H1 (cell line): ENCODE results near the gene TBCD. TPM values are rescaled to one million over a fixed set of nuclear protein-coding genes. Genes with fewer than 3 reads are reported as not detected.

Experiments used
- BACH1 ChIP-seq: IDR thresholded peaks from 2 replicates; pipeline ENCODE4 v1.6.1; 2012; ENCODE audit warnings: low read length, improper control_type of control experiment
- CEBPB ChIP-seq: IDR thresholded peaks from 2 replicates; pipeline ENCODE4 v1.6.1; 2012; ENCODE audit warnings: low read depth, low read length
- CTBP2 ChIP-seq: IDR thresholded peaks from 2 replicates; pipeline ENCODE4 v1.7.0; 2011; ENCODE audit warnings: borderline replicate concordance, mild to moderate bottlenecking, moderate library complexity, mixed read lengths, low read length; ENCODE audit not compliant: insufficient read depth, insufficient read length
- POLR2A ChIP-seq, 2 experiments: IDR thresholded peaks; 1 replicate in 1 of 2; 2 replicates in 1 of 2; pipeline ENCODE4 v1.6.1; 2011; ENCODE audit warnings: low read depth in 2 of 2, low read length in 2 of 2, mild to moderate bottlenecking in 2 of 2; ENCODE audit errors: control extremely low read depth in 1 of 2
- RXRA ChIP-seq: IDR thresholded peaks from 2 replicates; pipeline ENCODE4 v1.6.1; 2011; ENCODE audit warnings: low read depth, mild to moderate bottlenecking, low read length, moderate library complexity; ENCODE audit not compliant: insufficient read depth
- SP1 ChIP-seq: IDR thresholded peaks from 2 replicates; pipeline ENCODE4 v1.6.1; 2011; ENCODE audit warnings: low read depth, low read length
- SRF ChIP-seq: IDR thresholded peaks from 2 replicates; pipeline ENCODE4 v1.6.1; 2011; ENCODE audit warnings: mild to moderate bottlenecking, low read depth, low read length, moderate library complexity
- polyA plus RNA-seq, 7 experiments: library from polyadenylated mRNA; depleted of rRNA in 3 of 7; stranded (reverse) in 5 of 7; unstranded in 2 of 7; fragments of >200 nt in 5 of 7; fragments of 200-250 nt in 2 of 7; gene quantifications; 1 replicate in 5 of 7; 2 replicates in 1 of 7; 4 replicates in 1 of 7; pipeline versions ENCODE4 v1.2.1 to v1.2.3, GENCODE V29; 2011 to 2013; ENCODE audit warnings: missing spikeins in 2 of 7, mixed read lengths in 2 of 7
- total RNA-seq: library from RNA; stranded (reverse); fragmentation: NEBNext Ultra II Directional; extraction: Animal tissue kit (Norgen Biotek cat#: 25700); gene quantifications from 2 replicates; pipeline ENCODE4 v1.2.1, GENCODE V29; 2021
- TF ChIP-seq, protein P1 (sequence below): fragments of 300-600 bp; sonication (generic); IDR thresholded peaks from 2 replicates; pipeline ENCODE4 v1.7.1; 2012; ENCODE audit warnings: low read length, moderate library complexity, mild to moderate bottlenecking, inconsistent platforms; ENCODE audit not compliant: insufficient replicate concordance

Gene TBCD
- total and polyA plus RNA-seq, 2 of the 8 experiments (the other 6 are each of a cell fraction or from before 2014, with no cell fraction given), result 118 to 162 TPM

DNA sequence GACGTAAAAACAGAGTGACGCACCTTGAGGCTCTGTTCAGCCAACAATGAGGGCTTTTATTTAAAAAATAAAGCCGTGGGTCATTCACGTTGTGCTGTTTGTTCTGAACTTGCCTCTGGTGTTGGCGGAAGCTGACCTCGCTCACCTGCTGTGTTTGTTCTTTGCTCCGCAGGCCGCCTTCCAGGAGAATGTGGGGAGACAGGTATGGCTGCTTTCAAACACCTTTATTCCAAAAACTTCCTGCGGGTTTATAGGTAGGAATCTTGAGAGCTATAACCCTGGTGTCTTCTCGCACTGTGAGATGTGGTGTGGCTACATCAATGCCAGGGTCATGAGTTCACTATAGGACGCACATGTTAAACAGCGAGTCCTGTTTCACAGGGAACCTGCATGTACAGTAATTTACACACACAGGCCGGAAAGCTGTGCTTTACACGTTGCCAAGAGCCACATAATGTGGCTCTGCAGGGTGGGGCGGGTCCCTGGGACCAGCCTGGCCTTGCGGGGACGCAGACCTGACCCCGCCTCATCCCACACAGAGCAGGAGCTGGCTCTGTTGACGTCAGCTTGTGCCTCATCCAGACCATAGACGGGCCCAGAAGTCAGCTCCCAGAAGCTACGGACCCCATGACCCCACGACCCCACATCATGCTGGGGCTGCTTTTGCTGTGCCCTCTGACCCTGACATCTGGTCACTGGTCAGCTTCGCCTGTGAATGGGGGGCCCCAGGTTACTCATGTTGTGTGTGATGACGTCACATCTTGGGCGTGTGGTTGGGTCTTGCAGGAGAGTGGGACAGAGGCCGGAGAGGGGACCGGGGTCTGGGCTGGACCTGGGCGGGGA is 137.9 kb downstream of the TBCD start (continued):
- TF ChIP-seq, protein P1, sequence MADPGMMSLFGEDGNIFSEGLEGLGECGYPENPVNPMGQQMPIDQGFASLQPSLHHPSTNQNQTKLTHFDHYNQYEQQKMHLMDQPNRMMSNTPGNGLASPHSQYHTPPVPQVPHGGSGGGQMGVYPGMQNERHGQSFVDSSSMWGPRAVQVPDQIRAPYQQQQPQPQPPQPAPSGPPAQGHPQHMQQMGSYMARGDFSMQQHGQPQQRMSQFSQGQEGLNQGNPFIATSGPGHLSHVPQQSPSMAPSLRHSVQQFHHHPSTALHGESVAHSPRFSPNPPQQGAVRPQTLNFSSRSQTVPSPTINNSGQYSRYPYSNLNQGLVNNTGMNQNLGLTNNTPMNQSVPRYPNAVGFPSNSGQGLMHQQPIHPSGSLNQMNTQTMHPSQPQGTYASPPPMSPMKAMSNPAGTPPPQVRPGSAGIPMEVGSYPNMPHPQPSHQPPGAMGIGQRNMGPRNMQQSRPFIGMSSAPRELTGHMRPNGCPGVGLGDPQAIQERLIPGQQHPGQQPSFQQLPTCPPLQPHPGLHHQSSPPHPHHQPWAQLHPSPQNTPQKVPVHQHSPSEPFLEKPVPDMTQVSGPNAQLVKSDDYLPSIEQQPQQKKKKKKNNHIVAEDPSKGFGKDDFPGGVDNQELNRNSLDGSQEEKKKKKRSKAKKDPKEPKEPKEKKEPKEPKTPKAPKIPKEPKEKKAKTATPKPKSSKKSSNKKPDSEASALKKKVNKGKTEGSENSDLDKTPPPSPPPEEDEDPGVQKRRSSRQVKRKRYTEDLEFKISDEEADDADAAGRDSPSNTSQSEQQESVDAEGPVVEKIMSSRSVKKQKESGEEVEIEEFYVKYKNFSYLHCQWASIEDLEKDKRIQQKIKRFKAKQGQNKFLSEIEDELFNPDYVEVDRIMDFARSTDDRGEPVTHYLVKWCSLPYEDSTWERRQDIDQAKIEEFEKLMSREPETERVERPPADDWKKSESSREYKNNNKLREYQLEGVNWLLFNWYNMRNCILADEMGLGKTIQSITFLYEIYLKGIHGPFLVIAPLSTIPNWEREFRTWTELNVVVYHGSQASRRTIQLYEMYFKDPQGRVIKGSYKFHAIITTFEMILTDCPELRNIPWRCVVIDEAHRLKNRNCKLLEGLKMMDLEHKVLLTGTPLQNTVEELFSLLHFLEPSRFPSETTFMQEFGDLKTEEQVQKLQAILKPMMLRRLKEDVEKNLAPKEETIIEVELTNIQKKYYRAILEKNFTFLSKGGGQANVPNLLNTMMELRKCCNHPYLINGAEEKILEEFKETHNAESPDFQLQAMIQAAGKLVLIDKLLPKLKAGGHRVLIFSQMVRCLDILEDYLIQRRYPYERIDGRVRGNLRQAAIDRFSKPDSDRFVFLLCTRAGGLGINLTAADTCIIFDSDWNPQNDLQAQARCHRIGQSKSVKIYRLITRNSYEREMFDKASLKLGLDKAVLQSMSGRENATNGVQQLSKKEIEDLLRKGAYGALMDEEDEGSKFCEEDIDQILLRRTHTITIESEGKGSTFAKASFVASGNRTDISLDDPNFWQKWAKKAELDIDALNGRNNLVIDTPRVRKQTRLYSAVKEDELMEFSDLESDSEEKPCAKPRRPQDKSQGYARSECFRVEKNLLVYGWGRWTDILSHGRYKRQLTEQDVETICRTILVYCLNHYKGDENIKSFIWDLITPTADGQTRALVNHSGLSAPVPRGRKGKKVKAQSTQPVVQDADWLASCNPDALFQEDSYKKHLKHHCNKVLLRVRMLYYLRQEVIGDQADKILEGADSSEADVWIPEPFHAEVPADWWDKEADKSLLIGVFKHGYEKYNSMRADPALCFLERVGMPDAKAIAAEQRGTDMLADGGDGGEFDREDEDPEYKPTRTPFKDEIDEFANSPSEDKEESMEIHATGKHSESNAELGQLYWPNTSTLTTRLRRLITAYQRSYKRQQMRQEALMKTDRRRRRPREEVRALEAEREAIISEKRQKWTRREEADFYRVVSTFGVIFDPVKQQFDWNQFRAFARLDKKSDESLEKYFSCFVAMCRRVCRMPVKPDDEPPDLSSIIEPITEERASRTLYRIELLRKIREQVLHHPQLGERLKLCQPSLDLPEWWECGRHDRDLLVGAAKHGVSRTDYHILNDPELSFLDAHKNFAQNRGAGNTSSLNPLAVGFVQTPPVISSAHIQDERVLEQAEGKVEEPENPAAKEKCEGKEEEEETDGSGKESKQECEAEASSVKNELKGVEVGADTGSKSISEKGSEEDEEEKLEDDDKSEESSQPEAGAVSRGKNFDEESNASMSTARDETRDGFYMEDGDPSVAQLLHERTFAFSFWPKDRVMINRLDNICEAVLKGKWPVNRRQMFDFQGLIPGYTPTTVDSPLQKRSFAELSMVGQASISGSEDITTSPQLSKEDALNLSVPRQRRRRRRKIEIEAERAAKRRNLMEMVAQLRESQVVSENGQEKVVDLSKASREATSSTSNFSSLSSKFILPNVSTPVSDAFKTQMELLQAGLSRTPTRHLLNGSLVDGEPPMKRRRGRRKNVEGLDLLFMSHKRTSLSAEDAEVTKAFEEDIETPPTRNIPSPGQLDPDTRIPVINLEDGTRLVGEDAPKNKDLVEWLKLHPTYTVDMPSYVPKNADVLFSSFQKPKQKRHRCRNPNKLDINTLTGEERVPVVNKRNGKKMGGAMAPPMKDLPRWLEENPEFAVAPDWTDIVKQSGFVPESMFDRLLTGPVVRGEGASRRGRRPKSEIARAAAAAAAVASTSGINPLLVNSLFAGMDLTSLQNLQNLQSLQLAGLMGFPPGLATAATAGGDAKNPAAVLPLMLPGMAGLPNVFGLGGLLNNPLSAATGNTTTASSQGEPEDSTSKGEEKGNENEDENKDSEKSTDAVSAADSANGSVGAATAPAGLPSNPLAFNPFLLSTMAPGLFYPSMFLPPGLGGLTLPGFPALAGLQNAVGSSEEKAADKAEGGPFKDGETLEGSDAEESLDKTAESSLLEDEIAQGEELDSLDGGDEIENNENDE, result no peak
- TF ChIP-seq POLR2A (IDR thresholded peaks at IDR 0.05; ENCODE audit: control extremely low read depth in 1 of 2, low read depth in 2 of 2, low read length in 2 of 2) (no peak), BACH1 (no peak), CTBP2 (no peak), SP1 (peak; percentile 68), RXRA (no peak), CEBPB (no peak), SRF (no peak)
